ENCODE measurements around the gene THADA. TPM values are rescaled to one million over a fixed set of nuclear protein-coding genes. Genes with fewer than 3 reads are reported as not detected.
"Not testable (repeated sequence)": the region's sequence is repeated elsewhere in the genome, so short reads cannot be mapped to it uniquely, and the experiment has no call there.

The THADA gene
- total RNA-seq, 4 donors from 2014 or later = 32.5 to 41.6 (median 39.0) TPM

- no peak for ATAC-seq (ENCODE audit: low FRiP score)
- no peak for TF ChIP-seq CTCF (IDR thresholded peaks at IDR 0.05)
- no peak for DNase-seq (ENCODE audit: low spot score)
These were observed 14.5 kb upstream of the THADA start for GRCh38 chr2:43610361-43610760.

- DNase-seq (ENCODE audit: low spot score) (no peak), ATAC-seq (ENCODE audit: low FRiP score) (no peak)
- no peak for TF ChIP-seq CTCF (IDR thresholded peaks at IDR 0.05)
These were observed 13.6 kb upstream of the THADA start for GRCh38 chr2:43609290-43609918.

- no peak for ATAC-seq (ENCODE audit: low FRiP score)
- no peak for DNase-seq (ENCODE audit: low spot score)
- no peak for TF ChIP-seq CTCF (IDR thresholded peaks at IDR 0.05)
These were observed 10.0 kb upstream of the THADA start for GRCh38 chr2:43605851-43606250.

- ATAC-seq (ENCODE audit: low FRiP score) (no peak), DNase-seq (ENCODE audit: low spot score) (no peak)
- TF ChIP-seq CTCF (IDR thresholded peaks at IDR 0.05) = no peak
These were observed 9.3 kb upstream of the THADA start for GRCh38 chr2:43605079-43605655.

GRCh38 chr2:43604674-43605073 is 8.8 kb upstream of the THADA start:
- no peak for ATAC-seq (ENCODE audit: low FRiP score)
- TF ChIP-seq CTCF (IDR thresholded peaks at IDR 0.05) = no peak
- DNase-seq (ENCODE audit: low spot score) = no peak

- not testable (repeated sequence) for DNase-seq (ENCODE audit: low spot score); ATAC-seq (ENCODE audit: low FRiP score)
These were observed 4.8 kb upstream of the THADA start for GRCh38 chr2:43600596-43600995.

GRCh38 chr2:43594875-43595274 is 963 bp downstream of the THADA start:
- no peak for DNase-seq (ENCODE audit: low spot score)

More at GRCh38 chr2:43594875-43595274, 963 bp downstream of the THADA start:
- no peak for ATAC-seq (ENCODE audit: low FRiP score)
- no peak for TF ChIP-seq CTCF (IDR thresholded peaks at IDR 0.05)

Data from omental fat pad (tissue), 4 donors.